ENCODE results near the gene CAMSAP1.

CAMSAP1 gene

GRCh38 chr9:135759676-135760300 is 147.6 kb downstream of the CAMSAP1 start:
- no peak for DNase-seq (ENCODE audit: low read depth, low spot score)

GRCh38 chr9:135758870-135759269 is 148.5 kb downstream of the CAMSAP1 start:
- no peak for DNase-seq (ENCODE audit: low read depth, low spot score)

Measured in iPS DF 19.7 (cell line).